Type B pancreatic cell (in vitro differentiated cells): Measurements from ENCODE around the gene DNAH9. TPM values are rescaled to one million over a fixed set of nuclear protein-coding genes. Genes with fewer than 3 reads are reported as not detected.

Experiments used
- DNase-seq: peaks from one replicate; pipeline ENCODE4 v3.0.0; 2021; ENCODE audit warnings: mixed read lengths; ENCODE audit not compliant: unreplicated experiment; ENCODE audit errors: extremely low spot score
- H3K27ac Mint-ChIP-seq: 2 replicates; pipeline ENCODE4 v1.8.0; 2021; ENCODE audit warnings: mild to moderate bottlenecking, mixed read lengths
- H3K27me3 Mint-ChIP-seq: 2 replicates; pipeline ENCODE4 v1.8.0; 2021; ENCODE audit warnings: mixed read lengths
- H3K36me3 Mint-ChIP-seq: 2 replicates; pipeline ENCODE4 v1.8.0; 2021; ENCODE audit warnings: mixed read lengths
- H3K4me1 Mint-ChIP-seq: one replicate; pipeline ENCODE4 v1.8.0; 2021; ENCODE audit warnings: mixed read lengths; ENCODE audit not compliant: unreplicated experiment
- H3K4me3 Mint-ChIP-seq: 2 replicates; pipeline ENCODE4 v1.8.0; 2021; ENCODE audit warnings: mild to moderate bottlenecking, mixed read lengths
- H3K9me3 Mint-ChIP-seq: 2 replicates; pipeline ENCODE4 v1.8.0; 2021; ENCODE audit warnings: mixed read lengths
- CTCF ChIP-seq: fragments of 200-600 bp; sonication (generic); conservative IDR thresholded peaks from 2 replicates; pipeline ENCODE4 v1.5.0; 2021; ENCODE audit warnings: antibody characterized with exemption, mild to moderate bottlenecking
- total RNA-seq: library from RNA; stranded (reverse); gene quantifications from 2 replicates; pipeline ENCODE4 v1.2.1, GENCODE V29; 2021; ENCODE audit warnings: low replicate concordance

The DNAH9 gene
- total RNA-seq, 1 donor from 2014 or later, result 6.2 TPM

GRCh38 chr17:11736613-11737312 is 138.5 kb downstream of the DNAH9 start:
- Mint-ChIP-seq H3K27ac (no peak overlapping the region), H3K4me1 (no peaks in the 10 kb centered on the region), H3K27me3 (no peaks in the 10 kb centered on the region), H3K9me3 (no peaks in the 10 kb centered on the region), H3K36me3 (no peaks in the 10 kb centered on the region), H3K4me3 (no peak overlapping the region)
- TF ChIP-seq CTCF, result no peak
- DNase-seq, result no peak

- H3K4me1 Mint-ChIP-seq, result no peaks in the 10 kb centered on the region
- H3K9me3 Mint-ChIP-seq, result no peaks in the 10 kb centered on the region
- no peaks in the 10 kb centered on the region for H3K27me3 Mint-ChIP-seq
- H3K27ac Mint-ChIP-seq, result no peak overlapping the region
- no peak for TF ChIP-seq CTCF
- no peak for DNase-seq
- no peak overlapping the region for H3K4me3 Mint-ChIP-seq
- no peaks in the 10 kb centered on the region for H3K36me3 Mint-ChIP-seq
These were observed 139.0 kb downstream of the DNAH9 start for GRCh38 chr17:11737313-11737679.

- Mint-ChIP-seq H3K27ac (no peak overlapping the region), H3K4me3 (no peak overlapping the region)
- DNase-seq, result no peak
These were observed 139.9 kb downstream of the DNAH9 start for GRCh38 chr17:11738151-11738550.

GRCh38 chr17:11739351-11739750 is 141.1 kb downstream of the DNAH9 start:
- H3K9me3 Mint-ChIP-seq, result no peaks in the 10 kb centered on the region
- TF ChIP-seq CTCF, result no peak
- H3K27ac Mint-ChIP-seq, result no peak overlapping the region
- no peak overlapping the region for H3K4me3 Mint-ChIP-seq
- H3K27me3 Mint-ChIP-seq, result peaks cover 6% of the 10 kb centered on the region
- no peaks in the 10 kb centered on the region for H3K36me3 Mint-ChIP-seq
- no peaks in the 10 kb centered on the region for H3K4me1 Mint-ChIP-seq
- no peak for DNase-seq

More at GRCh38 chr17:11738151-11738550, 139.9 kb downstream of the DNAH9 start:
- Mint-ChIP-seq H3K36me3 (no peaks in the 10 kb centered on the region), H3K9me3 (no peaks in the 10 kb centered on the region), H3K4me1 (no peaks in the 10 kb centered on the region), H3K27me3 (peaks cover 4% of the 10 kb centered on the region)
- no peak for TF ChIP-seq CTCF

DNA sequence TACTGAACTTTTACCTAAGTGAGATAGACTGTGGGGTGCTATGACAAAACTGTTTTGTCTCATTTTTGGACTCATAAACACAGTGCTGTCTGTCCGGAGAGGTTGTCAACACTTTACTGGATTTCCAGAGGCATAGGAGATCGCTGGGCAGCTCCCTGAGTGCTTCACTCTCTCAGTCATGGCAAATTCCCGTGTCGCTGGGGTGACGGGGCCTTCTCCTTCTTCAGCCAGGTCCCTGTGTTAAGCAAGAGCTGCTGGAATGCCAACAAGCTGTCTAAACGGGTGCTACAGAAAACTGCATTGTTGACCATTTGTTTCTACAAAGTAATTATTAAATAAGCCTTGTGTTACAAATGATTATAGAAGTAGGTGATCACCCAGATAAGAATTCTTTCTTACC is 141.6 kb downstream of the DNAH9 start:
- no peaks in the 10 kb centered on the region for H3K9me3 Mint-ChIP-seq
- no peak overlapping the region for H3K27ac Mint-ChIP-seq
- no peaks in the 10 kb centered on the region for H3K36me3 Mint-ChIP-seq
- TF ChIP-seq CTCF, result no peak
- DNase-seq, result no peak
- peaks cover 9% of the 10 kb centered on the region for H3K27me3 Mint-ChIP-seq
- no peak overlapping the region for H3K4me3 Mint-ChIP-seq
- no peaks in the 10 kb centered on the region for H3K4me1 Mint-ChIP-seq
